HCT116 (cell line): ENCODE data around the gene HESX1. TPM values are rescaled to one million over a fixed set of nuclear protein-coding genes. Genes with fewer than 3 reads are reported as not detected.

ENCODE experiments used
- ATAC-seq: fragments of 200-7000 bp; cut with Tn5 transposase; 2 replicates; pipeline ENCODE4 v1.9.1; 2020; ENCODE audit warnings: mild to moderate bottlenecking, moderate library complexity
- BruUV-seq: library from RNA; stranded (reverse); fragments of 400-500 nt; replicated peaks from 2 replicates; lab custom pipeline; 2021; lab: Mats Ljungman, UMichigan
- CTCF ChIA-PET: fragments of 300-600 bp; sonication (Branson Sonifier 250); formaldehyde crosslinking; loops from one replicate; lab custom pipeline; 2021; ENCODE audit warnings: antibody characterized with exemption; lab: Charles Lee
- POLR2A ChIA-PET: fragments of 300-600, 350-600 bp; sonication (Branson Sonifier 250); formaldehyde crosslinking; loops from one replicate; lab custom pipeline; 2021; ENCODE audit warnings: antibody characterized with exemption; lab: Charles Lee
- RAD21 ChIA-PET, 2 experiments: fragments of 300-600 bp; sonication (Branson Sonifier 250); formaldehyde crosslinking; loops; one replicate each; lab custom pipeline; 2023; ENCODE audit warnings: low total read pairs in 2 of 2; ENCODE audit not compliant: uncharacterized antibody in 2 of 2, unreplicated experiment in 2 of 2, low non-redundant PET in 1 of 2; lab: Charles Lee
- DNase-seq: peaks from one replicate; pipeline ENCODE4 v3.0.0-alpha.2; 2010; ENCODE audit warnings: low read depth, low spot score
- H2AFZ ChIP-seq: fragments of 200-600 bp; shearing (Covaris generic), sonication (generic); 2 replicates; pipeline ENCODE4 v1.6.1; 2017; ENCODE audit warnings: low read depth, mixed run types, mixed read lengths, antibody characterized with exemption, low read length; ENCODE audit not compliant: poor library complexity, severe bottlenecking
- H3K27ac ChIP-seq: 2 replicates; pipeline ENCODE4 v1.5.1; 2012; ENCODE audit warnings: low read depth, low read length
- H3K27me3 ChIP-seq: fragments of 200-600 bp; sonication (generic); 2 replicates; pipeline ENCODE4 v1.6.1; 2016; ENCODE audit warnings: mixed run types, low read length, mixed read lengths; ENCODE audit not compliant: insufficient read depth
- H3K36me3 ChIP-seq, 2 experiments: fragments of 200-500 bp in 1 of 2; fragments of 200-600 bp in 1 of 2; sonication (Bioruptor generic) in 1 of 2; sonication (generic) in 1 of 2; 2 replicates each; pipeline versions ENCODE4 v1.5.1 to v1.6.1; 2014 to 2016; ENCODE audit warnings: low read length in 2 of 2, inconsistent platforms in 1 of 2, mixed read lengths in 1 of 2, mixed run types in 1 of 2; ENCODE audit not compliant: insufficient read depth in 2 of 2, control insufficient read depth in 1 of 2
- H3K4me1 ChIP-seq, 2 experiments: fragments of 200-600 bp in 1 of 2; sonication (generic) in 1 of 2; 2 replicates each; pipeline versions ENCODE4 v1.5.1 to v1.6.1; 2012 to 2017; ENCODE audit warnings: low read length in 2 of 2, inconsistent platforms in 1 of 2, mild to moderate bottlenecking in 1 of 2, mixed read lengths in 1 of 2, mixed run types in 1 of 2, moderate library complexity in 1 of 2; ENCODE audit not compliant: insufficient read depth in 2 of 2, control insufficient read depth in 1 of 2
- H3K4me2 ChIP-seq: fragments of 200-600 bp; sonication (generic); 2 replicates; pipeline ENCODE4 v1.6.1; 2017; ENCODE audit warnings: mixed run types, low read length, mixed read lengths
- H3K4me3 ChIP-seq, 2 experiments: fragments of 200-600 bp in 1 of 2; sonication (generic) in 1 of 2; replicated peaks in 1 of 2; 2 replicates each; pipeline ENCODE4 v1.5.1; 2011 to 2016; ENCODE audit warnings: low read length in 2 of 2, control low read depth in 1 of 2, low read depth in 1 of 2, mild to moderate bottlenecking in 1 of 2, mixed read lengths in 1 of 2, mixed run types in 1 of 2
- H3K79me2 ChIP-seq: fragments of 200-600 bp; sonication (generic); 2 replicates; pipeline ENCODE4 v1.6.1; 2017; ENCODE audit warnings: mild to moderate bottlenecking, mixed run types, low read length, moderate library complexity, mixed read lengths; ENCODE audit not compliant: insufficient read depth
- H3K9ac ChIP-seq: fragments of 200-600 bp; sonication (generic); 2 replicates; pipeline ENCODE4 v1.6.1; 2016; ENCODE audit warnings: low read length, mixed read lengths
- H3K9me2 ChIP-seq: fragments of 200-600 bp; sonication (generic), shearing (Covaris generic); 2 replicates; pipeline ENCODE4 v1.6.1; 2017; ENCODE audit warnings: mixed run types, mild to moderate bottlenecking, moderate library complexity; ENCODE audit not compliant: insufficient read depth
- H3K9me3 ChIP-seq, 2 experiments: fragments of 200-500 bp in 1 of 2; fragments of 200-600 bp in 1 of 2; sonication (Bioruptor generic) in 1 of 2; sonication (generic) in 1 of 2; 2 replicates each; pipeline ENCODE4 v1.6.1; 2014 to 2017; ENCODE audit warnings: low read length in 2 of 2, mixed read lengths in 2 of 2, inconsistent platforms in 1 of 2, low read depth in 1 of 2, mild to moderate bottlenecking in 1 of 2, mixed run types in 1 of 2, moderate library complexity in 1 of 2; ENCODE audit not compliant: control insufficient read depth in 1 of 2, insufficient read depth in 1 of 2
- H4K20me1 ChIP-seq: fragments of 200-600 bp; sonication (generic), shearing (Covaris generic); 2 replicates; pipeline ENCODE4 v1.6.1; 2017; ENCODE audit warnings: mixed run types, mild to moderate bottlenecking, moderate library complexity; ENCODE audit not compliant: insufficient read depth
- ATF3 ChIP-seq: IDR thresholded peaks from 2 replicates; pipeline ENCODE4 v1.6.1; 2012
- CEBPB ChIP-seq: IDR thresholded peaks from 2 replicates; pipeline ENCODE4 v1.6.1; 2012; ENCODE audit warnings: low read depth
- CTCF ChIP-seq, 3 experiments: fragments of 200-600 bp in 1 of 3; sonication (generic) in 1 of 3; IDR thresholded peaks in 2 of 3; conservative IDR thresholded peaks in 1 of 3; 2 replicates each; pipeline ENCODE4 v1.5.1; 2012 to 2017; ENCODE audit warnings: low read depth in 2 of 3, low read length in 2 of 3, antibody characterized with exemption in 1 of 3, borderline replicate concordance in 1 of 3, control low read depth in 1 of 3, mild to moderate bottlenecking in 1 of 3, mixed read lengths in 1 of 3, mixed run types in 1 of 3, moderate library complexity in 1 of 3; ENCODE audit not compliant: insufficient read depth in 1 of 3
- EGR1 ChIP-seq: IDR thresholded peaks from 2 replicates; pipeline ENCODE4 v1.6.1; 2012; ENCODE audit warnings: low read depth
- ELF1 ChIP-seq: IDR thresholded peaks from 2 replicates; pipeline ENCODE4 v1.6.1; 2012; ENCODE audit warnings: low read depth, borderline replicate concordance
- EZH2 ChIP-seq: fragments of 200-600 bp; sonication (generic); IDR thresholded peaks from 2 replicates; pipeline ENCODE4 v1.6.1; 2017; ENCODE audit warnings: antibody characterized with exemption, mixed run types
- FOSL1 ChIP-seq: IDR thresholded peaks from 2 replicates; pipeline ENCODE4 v1.6.1; 2012; ENCODE audit warnings: low read depth
- JUND ChIP-seq: IDR thresholded peaks from 2 replicates; pipeline ENCODE4 v1.6.1; 2012
- MAX ChIP-seq: IDR thresholded peaks from 2 replicates; pipeline ENCODE4 v1.6.1; 2012
- POLR2A ChIP-seq: IDR thresholded peaks from 2 replicates; pipeline ENCODE4 v1.7.0; 2011; ENCODE audit warnings: borderline replicate concordance; ENCODE audit not compliant: insufficient read depth, insufficient read length; ENCODE audit errors: extremely low read depth
- POLR2AphosphoS5 ChIP-seq: IDR thresholded peaks from 2 replicates; pipeline ENCODE4 v1.6.1; 2011; ENCODE audit warnings: mild to moderate bottlenecking, low read depth, low read length, moderate library complexity
- RAD21 ChIP-seq: IDR thresholded peaks from 2 replicates; pipeline ENCODE4 v1.6.1; 2012; ENCODE audit warnings: low read depth, mild to moderate bottlenecking
- REST ChIP-seq: IDR thresholded peaks from 2 replicates; pipeline ENCODE4 v1.6.1; 2012; ENCODE audit warnings: low read depth
- SIN3A ChIP-seq: IDR thresholded peaks from 2 replicates; pipeline ENCODE4 v1.6.1; 2012; ENCODE audit warnings: low read depth
- SRF ChIP-seq: IDR thresholded peaks from 2 replicates; pipeline ENCODE4 v1.6.1; 2012; ENCODE audit warnings: low read depth
- TCF7L2 ChIP-seq: IDR thresholded peaks from 2 replicates; pipeline ENCODE4 v1.7.0; 2011; ENCODE audit warnings: borderline replicate concordance, inconsistent platforms; ENCODE audit not compliant: insufficient read depth, insufficient read length; ENCODE audit errors: extremely low read depth
- ZBTB33 ChIP-seq: IDR thresholded peaks from 2 replicates; pipeline ENCODE4 v1.6.1; 2011; ENCODE audit warnings: mild to moderate bottlenecking, low read length, moderate library complexity; ENCODE audit not compliant: insufficient replicate concordance; ENCODE audit errors: extremely low read depth
- ZFX ChIP-seq: fragments of 450-650 bp; IDR thresholded peaks from 2 replicates; pipeline ENCODE4 v1.6.1; 2017
- intact Hi-C: fragments of 100-400 bp; cut with micrococcal nuclease; formaldehyde crosslinking; loops from 2 replicates; pipeline ENCODE4 v1.10.0; 2022
- total RNA-seq: library from RNA; stranded (reverse); gene quantifications from one replicate; pipeline ENCODE4 v1.2.1, GENCODE V29; 2021; ENCODE audit not compliant: unreplicated experiment

The HESX1 gene
- total RNA-seq, 1 experiment from 2014 or later, result 2.1 TPM

DNA sequence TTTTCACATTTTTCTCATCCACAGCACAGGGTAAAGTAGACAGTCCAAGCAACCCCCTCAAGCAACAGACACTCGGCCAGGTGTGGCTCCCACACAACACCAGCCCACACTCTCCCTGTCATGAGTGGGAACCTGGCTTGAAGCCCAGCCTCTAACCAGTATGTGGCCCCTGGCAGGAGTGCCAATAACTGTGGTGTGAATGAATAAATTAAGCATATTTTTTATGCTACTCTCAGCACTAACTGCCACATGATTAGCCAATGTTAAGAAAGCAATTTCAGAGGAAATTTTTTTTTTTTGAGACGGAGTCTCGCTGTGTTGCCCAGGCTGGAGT, 44.5 kb downstream of the HESX1 start:
- H3K36me3 ChIP-seq, result no peaks in the 10 kb centered on the region
- H3K4me3 ChIP-seq, result no peak overlapping the region
- H3K27me3 ChIP-seq, result no peaks in the 10 kb centered on the region
- POLR2A ChIA-PET, result no interaction called here
- TF ChIP-seq ZFX, result no peak
- no peak for TF ChIP-seq POLR2A
- TF ChIP-seq ELF1, result no peak
- no peak for TF ChIP-seq POLR2AphosphoS5
- no peak for TF ChIP-seq TCF7L2
- no peak for TF ChIP-seq EZH2
- no peak for TF ChIP-seq ATF3
- no peak for TF ChIP-seq SIN3A
- no peak for TF ChIP-seq SRF
- TF ChIP-seq FOSL1, result no peak
- no peak for TF ChIP-seq RAD21
- no peak for TF ChIP-seq CEBPB
- TF ChIP-seq EGR1, result no peak
- no peak for TF ChIP-seq CTCF (IDR thresholded peaks at IDR 0.05 in 2 of 3, conservative IDR thresholded peaks at IDR 0.05 in 1 of 3; ENCODE audit: borderline replicate concordance in 1 of 3, insufficient read depth in 1 of 3, low read depth in 2 of 3, low read length in 2 of 3)
- no peak for TF ChIP-seq MAX
- TF ChIP-seq ZBTB33, result no peak
- TF ChIP-seq JUND, result no peak
- no peak for TF ChIP-seq REST
- no peak overlapping the region for H3K27ac ChIP-seq
- BruUV-seq, result no TSS peak
- H3K4me2 ChIP-seq, result no peak overlapping the region
- H3K79me2 ChIP-seq, result no peaks in the 10 kb centered on the region
- H3K4me1 ChIP-seq, result peaks cover 20% of the 10 kb centered on the region in 2 experiments
- no peaks in the 10 kb centered on the region for H3K9me2 ChIP-seq
- no peaks in the 10 kb centered on the region for H3K9me3 ChIP-seq
- CTCF ChIA-PET, result no interaction called here
- no peak overlapping the region for H2AFZ ChIP-seq
- no peaks in the 10 kb centered on the region for H4K20me1 ChIP-seq
- ATAC-seq, result no peak
- intact Hi-C loops, result no loop called here
- H3K9ac ChIP-seq, result no peak overlapping the region
- no peak for DNase-seq
- RAD21 ChIA-PET, result no interaction called here
